ENCODE measurements around the gene PSD2.

DNA sequence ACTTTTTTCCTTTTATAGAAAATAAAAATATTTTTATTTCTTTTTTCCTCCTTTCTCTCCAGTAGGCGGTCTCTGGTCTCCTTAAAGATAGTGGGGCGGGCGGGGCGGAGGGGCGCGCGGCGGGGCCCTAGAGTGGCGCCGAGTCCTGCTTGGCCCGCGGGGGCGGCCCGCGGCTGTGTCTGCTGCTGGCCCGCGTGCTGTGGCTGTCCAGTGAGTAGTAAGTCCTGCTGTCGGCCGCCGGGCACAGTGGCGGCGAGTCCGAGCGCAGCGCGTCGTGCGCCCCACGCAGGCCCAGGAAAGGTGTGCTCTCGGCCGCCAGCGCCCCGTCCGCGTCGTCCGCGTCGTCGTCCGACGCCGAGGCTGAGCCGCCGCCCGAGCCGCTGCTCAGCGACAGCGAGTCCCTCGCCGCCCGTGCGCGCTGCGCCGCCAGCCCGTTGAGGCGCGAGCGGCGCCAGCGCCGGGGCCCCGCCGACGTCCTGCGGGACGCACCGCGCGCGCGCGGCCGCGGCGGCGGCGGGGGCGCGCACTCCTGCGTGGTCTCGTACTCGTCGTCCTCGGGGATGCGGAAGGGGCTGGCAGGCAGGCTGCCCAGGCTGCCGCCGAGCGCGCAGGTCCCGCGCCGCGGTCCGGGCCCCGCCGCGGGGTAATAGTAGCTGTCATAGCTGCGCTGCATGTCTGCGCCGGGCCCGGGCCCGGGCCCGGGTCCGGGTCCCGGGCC is 52.3 kb downstream of the PSD2 start:
- TF ChIP-seq, protein P1, sequence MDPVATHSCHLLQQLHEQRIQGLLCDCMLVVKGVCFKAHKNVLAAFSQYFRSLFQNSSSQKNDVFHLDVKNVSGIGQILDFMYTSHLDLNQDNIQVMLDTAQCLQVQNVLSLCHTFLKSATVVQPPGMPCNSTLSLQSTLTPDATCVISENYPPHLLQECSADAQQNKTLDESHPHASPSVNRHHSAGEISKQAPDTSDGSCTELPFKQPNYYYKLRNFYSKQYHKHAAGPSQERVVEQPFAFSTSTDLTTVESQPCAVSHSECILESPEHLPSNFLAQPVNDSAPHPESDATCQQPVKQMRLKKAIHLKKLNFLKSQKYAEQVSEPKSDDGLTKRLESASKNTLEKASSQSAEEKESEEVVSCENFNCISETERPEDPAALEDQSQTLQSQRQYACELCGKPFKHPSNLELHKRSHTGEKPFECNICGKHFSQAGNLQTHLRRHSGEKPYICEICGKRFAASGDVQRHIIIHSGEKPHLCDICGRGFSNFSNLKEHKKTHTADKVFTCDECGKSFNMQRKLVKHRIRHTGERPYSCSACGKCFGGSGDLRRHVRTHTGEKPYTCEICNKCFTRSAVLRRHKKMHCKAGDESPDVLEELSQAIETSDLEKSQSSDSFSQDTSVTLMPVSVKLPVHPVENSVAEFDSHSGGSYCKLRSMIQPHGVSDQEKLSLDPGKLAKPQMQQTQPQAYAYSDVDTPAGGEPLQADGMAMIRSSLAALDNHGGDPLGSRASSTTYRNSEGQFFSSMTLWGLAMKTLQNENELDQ (CRISPR knock-in tag; IDR thresholded peaks at IDR 0.05; ENCODE audit: borderline replicate concordance): no peak
- TF ChIP-seq ZNF136 (CRISPR knock-in tag; IDR thresholded peaks at IDR 0.05; ENCODE audit: low read depth) (no peak), TOE1 (CRISPR knock-in tag; IDR thresholded peaks at IDR 0.05) (no peak), ELF1 (CRISPR knock-in tag; IDR thresholded peaks at IDR 0.05) (no peak), TARDBP (CRISPR knock-in tag; IDR thresholded peaks at IDR 0.05) (no peak), KDM6A (CRISPR knock-in tag; IDR thresholded peaks at IDR 0.05; ENCODE audit: low read depth) (no peak), NFIC (IDR thresholded peaks at IDR 0.05; ENCODE audit: low read length) (no peak), POLR2AphosphoS5 (IDR thresholded peaks at IDR 0.05; ENCODE audit: low read depth, low read length) (no peak), PCBP2 (optimal IDR thresholded peaks at IDR 0.05; ENCODE audit: low read depth, low read length, poor library complexity, severe bottlenecking) (no peak), ATF3 (CRISPR knock-in tag; IDR thresholded peaks at IDR 0.05) (no peak), ZBTB7A (CRISPR knock-in tag; IDR thresholded peaks at IDR 0.05) (no peak)
- TF ChIP-seq, protein P2, sequence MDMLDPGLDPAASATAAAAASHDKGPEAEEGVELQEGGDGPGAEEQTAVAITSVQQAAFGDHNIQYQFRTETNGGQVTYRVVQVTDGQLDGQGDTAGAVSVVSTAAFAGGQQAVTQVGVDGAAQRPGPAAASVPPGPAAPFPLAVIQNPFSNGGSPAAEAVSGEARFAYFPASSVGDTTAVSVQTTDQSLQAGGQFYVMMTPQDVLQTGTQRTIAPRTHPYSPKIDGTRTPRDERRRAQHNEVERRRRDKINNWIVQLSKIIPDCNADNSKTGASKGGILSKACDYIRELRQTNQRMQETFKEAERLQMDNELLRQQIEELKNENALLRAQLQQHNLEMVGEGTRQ (IDR thresholded peaks at IDR 0.05; ENCODE audit: low read depth, low read length): no peak
- TF ChIP-seq, protein P2 (CRISPR knock-in tag; IDR thresholded peaks at IDR 0.05; ENCODE audit: borderline replicate concordance): no peak
- TF ChIP-seq, protein P3, sequence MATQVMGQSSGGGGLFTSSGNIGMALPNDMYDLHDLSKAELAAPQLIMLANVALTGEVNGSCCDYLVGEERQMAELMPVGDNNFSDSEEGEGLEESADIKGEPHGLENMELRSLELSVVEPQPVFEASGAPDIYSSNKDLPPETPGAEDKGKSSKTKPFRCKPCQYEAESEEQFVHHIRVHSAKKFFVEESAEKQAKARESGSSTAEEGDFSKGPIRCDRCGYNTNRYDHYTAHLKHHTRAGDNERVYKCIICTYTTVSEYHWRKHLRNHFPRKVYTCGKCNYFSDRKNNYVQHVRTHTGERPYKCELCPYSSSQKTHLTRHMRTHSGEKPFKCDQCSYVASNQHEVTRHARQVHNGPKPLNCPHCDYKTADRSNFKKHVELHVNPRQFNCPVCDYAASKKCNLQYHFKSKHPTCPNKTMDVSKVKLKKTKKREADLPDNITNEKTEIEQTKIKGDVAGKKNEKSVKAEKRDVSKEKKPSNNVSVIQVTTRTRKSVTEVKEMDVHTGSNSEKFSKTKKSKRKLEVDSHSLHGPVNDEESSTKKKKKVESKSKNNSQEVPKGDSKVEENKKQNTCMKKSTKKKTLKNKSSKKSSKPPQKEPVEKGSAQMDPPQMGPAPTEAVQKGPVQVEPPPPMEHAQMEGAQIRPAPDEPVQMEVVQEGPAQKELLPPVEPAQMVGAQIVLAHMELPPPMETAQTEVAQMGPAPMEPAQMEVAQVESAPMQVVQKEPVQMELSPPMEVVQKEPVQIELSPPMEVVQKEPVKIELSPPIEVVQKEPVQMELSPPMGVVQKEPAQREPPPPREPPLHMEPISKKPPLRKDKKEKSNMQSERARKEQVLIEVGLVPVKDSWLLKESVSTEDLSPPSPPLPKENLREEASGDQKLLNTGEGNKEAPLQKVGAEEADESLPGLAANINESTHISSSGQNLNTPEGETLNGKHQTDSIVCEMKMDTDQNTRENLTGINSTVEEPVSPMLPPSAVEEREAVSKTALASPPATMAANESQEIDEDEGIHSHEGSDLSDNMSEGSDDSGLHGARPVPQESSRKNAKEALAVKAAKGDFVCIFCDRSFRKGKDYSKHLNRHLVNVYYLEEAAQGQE (IDR thresholded peaks at IDR 0.05; ENCODE audit: borderline replicate concordance in 1 of 2, low read depth in 1 of 2, low read length in 2 of 2): no peak
- TF ChIP-seq, protein P4, sequence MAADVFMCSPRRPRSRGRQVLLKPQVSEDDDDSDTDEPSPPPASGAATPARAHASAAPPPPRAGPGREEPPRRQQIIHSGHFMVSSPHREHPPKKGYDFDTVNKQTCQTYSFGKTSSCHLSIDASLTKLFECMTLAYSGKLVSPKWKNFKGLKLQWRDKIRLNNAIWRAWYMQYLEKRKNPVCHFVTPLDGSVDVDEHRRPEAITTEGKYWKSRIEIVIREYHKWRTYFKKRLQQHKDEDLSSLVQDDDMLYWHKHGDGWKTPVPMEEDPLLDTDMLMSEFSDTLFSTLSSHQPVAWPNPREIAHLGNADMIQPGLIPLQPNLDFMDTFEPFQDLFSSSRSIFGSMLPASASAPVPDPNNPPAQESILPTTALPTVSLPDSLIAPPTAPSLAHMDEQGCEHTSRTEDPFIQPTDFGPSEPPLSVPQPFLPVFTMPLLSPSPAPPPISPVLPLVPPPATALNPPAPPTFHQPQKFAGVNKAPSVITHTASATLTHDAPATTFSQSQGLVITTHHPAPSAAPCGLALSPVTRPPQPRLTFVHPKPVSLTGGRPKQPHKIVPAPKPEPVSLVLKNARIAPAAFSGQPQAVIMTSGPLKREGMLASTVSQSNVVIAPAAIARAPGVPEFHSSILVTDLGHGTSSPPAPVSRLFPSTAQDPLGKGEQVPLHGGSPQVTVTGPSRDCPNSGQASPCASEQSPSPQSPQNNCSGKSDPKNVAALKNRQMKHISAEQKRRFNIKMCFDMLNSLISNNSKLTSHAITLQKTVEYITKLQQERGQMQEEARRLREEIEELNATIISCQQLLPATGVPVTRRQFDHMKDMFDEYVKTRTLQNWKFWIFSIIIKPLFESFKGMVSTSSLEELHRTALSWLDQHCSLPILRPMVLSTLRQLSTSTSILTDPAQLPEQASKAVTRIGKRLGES (CRISPR knock-in tag; IDR thresholded peaks at IDR 0.05; ENCODE audit: borderline replicate concordance): no peak

Measured in HepG2 (cell line).